Omental fat pad (tissue), 4 donors: Measurements from ENCODE around the gene ZNF37A. TPM values are rescaled to one million over a fixed set of nuclear protein-coding genes. Genes with fewer than 3 reads are reported as not detected.

Experiments used
- ATAC-seq: fragments of 150-250 bp; one replicate; pipeline ENCODE4 v1.9.1; 2016; ENCODE audit warnings: mild to moderate bottlenecking, moderate library complexity; ENCODE audit not compliant: low FRiP score
- DNase-seq: peaks from one replicate; pipeline ENCODE4 v3.0.0-alpha.2; 2019; ENCODE audit warnings: low spot score
- total RNA-seq, 4 donors: library from RNA; depleted of rRNA; stranded (reverse); fragments of >200 nt; gene quantifications; one replicate each; pipeline ENCODE4 v1.1.0, GENCODE V29; 2016
- TF ChIP-seq, protein P1 (sequence below), 3 donors: fragments of 450-650 bp; IDR thresholded peaks; one replicate each; pipeline ENCODE4 v1.5.1; 2016 to 2017; ENCODE audit warnings: antibody characterized with exemption in 3 of 3, mild to moderate bottlenecking in 3 of 3, moderate library complexity in 2 of 3

The ZNF37A gene
- total RNA-seq, 4 donors from 2014 or later, result 15.0 to 27.0 (median 20.7) TPM

- TF ChIP-seq, protein P1, sequence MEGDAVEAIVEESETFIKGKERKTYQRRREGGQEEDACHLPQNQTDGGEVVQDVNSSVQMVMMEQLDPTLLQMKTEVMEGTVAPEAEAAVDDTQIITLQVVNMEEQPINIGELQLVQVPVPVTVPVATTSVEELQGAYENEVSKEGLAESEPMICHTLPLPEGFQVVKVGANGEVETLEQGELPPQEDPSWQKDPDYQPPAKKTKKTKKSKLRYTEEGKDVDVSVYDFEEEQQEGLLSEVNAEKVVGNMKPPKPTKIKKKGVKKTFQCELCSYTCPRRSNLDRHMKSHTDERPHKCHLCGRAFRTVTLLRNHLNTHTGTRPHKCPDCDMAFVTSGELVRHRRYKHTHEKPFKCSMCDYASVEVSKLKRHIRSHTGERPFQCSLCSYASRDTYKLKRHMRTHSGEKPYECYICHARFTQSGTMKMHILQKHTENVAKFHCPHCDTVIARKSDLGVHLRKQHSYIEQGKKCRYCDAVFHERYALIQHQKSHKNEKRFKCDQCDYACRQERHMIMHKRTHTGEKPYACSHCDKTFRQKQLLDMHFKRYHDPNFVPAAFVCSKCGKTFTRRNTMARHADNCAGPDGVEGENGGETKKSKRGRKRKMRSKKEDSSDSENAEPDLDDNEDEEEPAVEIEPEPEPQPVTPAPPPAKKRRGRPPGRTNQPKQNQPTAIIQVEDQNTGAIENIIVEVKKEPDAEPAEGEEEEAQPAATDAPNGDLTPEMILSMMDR (IDR thresholded peaks at IDR 0.05), result no peak
- ATAC-seq (no peak), DNase-seq (no peak)
Observed at GRCh38 chr10:38112159-38112558, 18.0 kb downstream of the ZNF37A start.

GRCh38 chr10:38118072-38118807 lies 24.1 kb downstream of the ZNF37A start:
- no peak for DNase-seq
- no peak for ATAC-seq
- TF ChIP-seq, protein P1 (IDR thresholded peaks at IDR 0.05), result no peak

GRCh38 chr10:38119038-38119437 lies 24.9 kb downstream of the ZNF37A start:
- DNase-seq, result no peak
- no peak for ATAC-seq
- TF ChIP-seq, protein P1 (IDR thresholded peaks at IDR 0.05), result no peak

GRCh38 chr10:38127812-38128211 lies 33.7 kb downstream of the ZNF37A start:
- ATAC-seq (no peak), DNase-seq (no peak)
- TF ChIP-seq, protein P1 (IDR thresholded peaks at IDR 0.05), result no peak

GRCh38 chr10:38143587-38143986 lies 49.5 kb downstream of the ZNF37A start:
- TF ChIP-seq, protein P1 (IDR thresholded peaks at IDR 0.05), result no peak
- DNase-seq (no peak), ATAC-seq (no peak)

DNA sequence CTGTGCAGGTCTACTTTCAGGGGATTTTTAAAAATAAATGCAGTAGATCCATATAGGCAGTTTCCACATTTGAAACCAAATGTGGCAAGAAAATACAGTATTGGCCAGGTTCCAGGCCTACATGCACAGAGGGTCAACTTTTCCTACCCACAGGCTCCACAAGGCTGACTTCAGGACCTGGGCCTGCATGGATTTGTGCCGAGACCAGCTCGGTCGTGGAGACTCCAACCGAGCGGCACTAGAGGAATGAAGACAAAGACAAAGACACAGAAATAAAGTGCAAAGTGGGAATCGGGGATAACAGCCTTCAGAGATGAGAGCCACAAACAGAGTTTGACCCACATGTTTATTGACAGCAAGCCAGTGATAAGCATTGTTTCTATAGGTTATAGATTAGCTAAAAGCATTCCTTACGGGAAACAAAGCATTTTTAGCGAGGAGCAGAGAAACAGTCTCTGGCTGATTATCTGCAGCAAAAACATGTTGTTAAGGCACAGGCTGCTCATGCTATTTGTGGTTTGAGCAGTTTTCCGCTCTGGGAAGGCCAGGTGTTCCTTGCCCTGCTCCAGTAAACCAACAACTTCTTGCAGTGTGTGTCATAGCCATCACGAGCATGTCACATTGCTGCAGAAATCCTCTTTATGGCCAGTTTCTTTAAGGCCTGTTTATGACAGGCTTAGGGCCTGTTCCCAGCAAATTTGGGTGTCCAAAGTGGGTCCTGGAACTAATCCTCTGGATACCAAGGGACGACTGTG lies 52.6 kb downstream of the ZNF37A start:
- TF ChIP-seq, protein P1 (IDR thresholded peaks at IDR 0.05), result no peak
- ATAC-seq (no peak), DNase-seq (no peak)
